Trophoblast cell (in vitro differentiated cells and primary cell): Measurements from ENCODE around the gene IFNE.
"Not testable (repeated sequence)": the region's sequence is repeated elsewhere in the genome, so short reads cannot be mapped to it uniquely, and the experiment has no call there.

Source experiments
- DNase-seq, 2 donors: peaks; one replicate each; pipeline ENCODE4 v3.0.0-alpha.2; 2016
- H2AFZ ChIP-seq: 2 replicates; pipeline ENCODE4 v1.6.1; 2013; ENCODE audit warnings: low read length, moderate library complexity, mild to moderate bottlenecking; ENCODE audit not compliant: insufficient read depth, poor library complexity
- H2AK5ac ChIP-seq: 2 replicates; pipeline ENCODE4 v1.6.1; 2013; ENCODE audit warnings: mild to moderate bottlenecking, low read length
- H2BK120ac ChIP-seq: 2 replicates; pipeline ENCODE4 v1.6.1; 2013; ENCODE audit warnings: low read length, mild to moderate bottlenecking, moderate library complexity; ENCODE audit not compliant: insufficient read depth, poor library complexity
- H2BK12ac ChIP-seq: 2 replicates; pipeline ENCODE4 v1.6.1; 2013; ENCODE audit warnings: mild to moderate bottlenecking, low read length, moderate library complexity
- H2BK5ac ChIP-seq: 2 replicates; pipeline ENCODE4 v1.6.1; 2013; ENCODE audit warnings: low read length, low read depth, moderate library complexity, mild to moderate bottlenecking; ENCODE audit not compliant: poor library complexity
- H3K14ac ChIP-seq: 2 replicates; pipeline ENCODE4 v1.6.1; 2013; ENCODE audit warnings: mild to moderate bottlenecking, low read length
- H3K18ac ChIP-seq: 2 replicates; pipeline ENCODE4 v1.6.1; 2013; ENCODE audit warnings: mild to moderate bottlenecking, low read length
- H3K23ac ChIP-seq: 2 replicates; pipeline ENCODE4 v1.6.1; 2013; ENCODE audit warnings: low read length
- H3K27ac ChIP-seq: 2 replicates; pipeline ENCODE4 v1.5.1; 2013; ENCODE audit warnings: low read depth, mild to moderate bottlenecking, inconsistent platforms, low read length, moderate library complexity
- H3K27me3 ChIP-seq: 2 replicates; pipeline ENCODE4 v1.6.1; 2013; ENCODE audit warnings: inconsistent platforms, mild to moderate bottlenecking, low read length, moderate library complexity; ENCODE audit not compliant: insufficient read depth
- H3K36me3 ChIP-seq, 2 experiments: 1 replicate in 1 of 2; 2 replicates in 1 of 2; pipeline ENCODE4 v1.6.1; 2013; ENCODE audit warnings: low read length in 2 of 2, mild to moderate bottlenecking in 2 of 2, moderate library complexity in 1 of 2; ENCODE audit not compliant: insufficient read depth in 2 of 2, control insufficient read depth in 1 of 2
- H3K4ac ChIP-seq: 2 replicates; pipeline ENCODE4 v1.6.1; 2013; ENCODE audit warnings: low read depth, mild to moderate bottlenecking, low read length, moderate library complexity
- H3K4me1 ChIP-seq, 2 experiments: 1 replicate in 1 of 2; 2 replicates in 1 of 2; pipeline ENCODE4 v1.6.1; 2013; ENCODE audit warnings: low read length in 2 of 2, mild to moderate bottlenecking in 2 of 2, moderate library complexity in 1 of 2; ENCODE audit not compliant: insufficient read depth in 2 of 2, control insufficient read depth in 1 of 2
- H3K4me2 ChIP-seq: 2 replicates; pipeline ENCODE4 v1.6.1; 2013; ENCODE audit warnings: inconsistent platforms, mild to moderate bottlenecking, low read length, moderate library complexity
- H3K4me3 ChIP-seq: 2 replicates; pipeline ENCODE4 v1.5.1; 2013; ENCODE audit warnings: mild to moderate bottlenecking, low read depth, low read length, inconsistent platforms
- H3K79me1 ChIP-seq: one replicate; pipeline ENCODE4 v1.6.1; 2013; ENCODE audit warnings: low read length
- H3K79me2 ChIP-seq: 2 replicates; pipeline ENCODE4 v1.6.1; 2013; ENCODE audit warnings: low read length, mild to moderate bottlenecking; ENCODE audit not compliant: control insufficient read depth, insufficient read depth, poor library complexity
- H3K9ac ChIP-seq: 2 replicates; pipeline ENCODE4 v1.6.1; 2013; ENCODE audit warnings: mild to moderate bottlenecking, low read length
- H3K9me3 ChIP-seq: 2 replicates; pipeline ENCODE4 v1.6.1; 2013; ENCODE audit warnings: low read depth, mild to moderate bottlenecking, control low read depth, inconsistent platforms, low read length; ENCODE audit not compliant: insufficient read depth
- H4K12ac ChIP-seq: 2 replicates; pipeline ENCODE4 v1.6.1; 2013; ENCODE audit warnings: low read depth, mild to moderate bottlenecking, low read length, moderate library complexity
- H4K8ac ChIP-seq: 2 replicates; pipeline ENCODE4 v1.6.1; 2013; ENCODE audit warnings: low read depth, mild to moderate bottlenecking, low read length, moderate library complexity
- H4K91ac ChIP-seq: one replicate; pipeline ENCODE4 v1.6.1; 2013; ENCODE audit warnings: low read depth, mild to moderate bottlenecking, low read length, moderate library complexity
- WGBS: extraction: QIAGEN DNeasy Blood & Tissue Kit; methylation state at CpG from one replicate; pipeline ENCODE4 v1.1.7; 2013; ENCODE audit warnings: missing lambda C conversion rate; ENCODE audit not compliant: insufficient read length, insufficient coverage; ENCODE audit errors: extremely low coverage; 5-methylcytosine and 5-hydroxymethylcytosine counted together

The IFNE gene

GRCh38 chr9:21450733-21451394 is 31.2 kb downstream of the IFNE start:
- H4K8ac ChIP-seq, result no peak overlapping the region
- no peak overlapping the region for H3K4me2 ChIP-seq
- H2BK120ac ChIP-seq, result no peak overlapping the region
- H2AFZ ChIP-seq, result no peak overlapping the region
- H2BK5ac ChIP-seq, result peak overlapping the region; percentile 78
- DNase-seq, result peak; percentile 60 to 83
- H3K79me2 ChIP-seq, result no peaks in the 10 kb centered on the region
- H3K4me3 ChIP-seq, result no peak overlapping the region
- H3K4ac ChIP-seq, result no peak overlapping the region
- H3K27ac ChIP-seq, result peak overlapping the region; percentile 59
- H3K23ac ChIP-seq, result no peak overlapping the region
- H3K79me1 ChIP-seq, result peaks cover 8% of the 10 kb centered on the region
- H3K27me3 ChIP-seq, result no peaks in the 10 kb centered on the region
- H3K14ac ChIP-seq, result no peak overlapping the region
- H2BK12ac ChIP-seq, result no peak overlapping the region
- H3K9ac ChIP-seq, result no peak overlapping the region
- peaks cover 8 to 13% of the 10 kb centered on the region in 2 experiments for H3K4me1 ChIP-seq
- no peaks in the 10 kb centered on the region for H3K9me3 ChIP-seq
- no peak overlapping the region for H4K12ac ChIP-seq
- H2AK5ac ChIP-seq, result no peak overlapping the region
- no peak overlapping the region for H3K18ac ChIP-seq
- no peaks in the 10 kb centered on the region for H3K36me3 ChIP-seq
- H4K91ac ChIP-seq, result no peak overlapping the region
- WGBS, result no CpG with 5 or more reads among the region's 4 CpGs

- no CpG with 5 or more reads among the region's 5 CpGs for WGBS
- Histone ChIP-seq H3K4me1 (peaks cover 8 to 13% of the 10 kb centered on the region in 2 experiments), H2BK120ac (peak overlapping the region; percentile 6), H3K14ac (peak overlapping the region; percentile 2), H2BK12ac (peak overlapping the region; percentile 19), H4K91ac (peak overlapping the region; percentile 60)
- not testable (repeated sequence) for H3K36me3 ChIP-seq, H3K4me3 ChIP-seq, H3K9me3 ChIP-seq, H4K8ac ChIP-seq, H3K23ac ChIP-seq, H3K27me3 ChIP-seq, H3K4me2 ChIP-seq, H3K4ac ChIP-seq, H3K27ac ChIP-seq, H2AFZ ChIP-seq, H2BK5ac ChIP-seq, H2AK5ac ChIP-seq, H4K12ac ChIP-seq, H3K9ac ChIP-seq, H3K18ac ChIP-seq, H3K79me2 ChIP-seq, H3K79me1 ChIP-seq
- peak in 1 of 2 donors; percentile 25 for DNase-seq
Measured at GRCh38 chr9:21449312-21449711, 32.8 kb downstream of the IFNE start.

GRCh38 chr9:21443849-21444625 is 38.1 kb downstream of the IFNE start:
- no CpG with 5 or more reads among the region's 4 CpGs for WGBS
- Histone ChIP-seq H4K8ac (no peak overlapping the region), H3K23ac (no peak overlapping the region), H2BK5ac (no peak overlapping the region), H3K4me1 (no peaks in the 10 kb centered on the region), H3K27ac (no peak overlapping the region), H3K79me1 (no peaks in the 10 kb centered on the region), H3K14ac (no peak overlapping the region), H4K12ac (no peak overlapping the region), H3K4me2 (no peak overlapping the region), H3K4ac (no peak overlapping the region), H4K91ac (no peak overlapping the region), H3K9me3 (no peaks in the 10 kb centered on the region), H2AFZ (no peak overlapping the region), H3K79me2 (no peaks in the 10 kb centered on the region), H2BK120ac (no peak overlapping the region), H3K18ac (no peak overlapping the region), H3K9ac (no peak overlapping the region), H3K36me3 (no peaks in the 10 kb centered on the region), H2AK5ac (no peak overlapping the region), H3K27me3 (no peaks in the 10 kb centered on the region), H2BK12ac (no peak overlapping the region), H3K4me3 (no peak overlapping the region)
- no peak for DNase-seq

DNA sequence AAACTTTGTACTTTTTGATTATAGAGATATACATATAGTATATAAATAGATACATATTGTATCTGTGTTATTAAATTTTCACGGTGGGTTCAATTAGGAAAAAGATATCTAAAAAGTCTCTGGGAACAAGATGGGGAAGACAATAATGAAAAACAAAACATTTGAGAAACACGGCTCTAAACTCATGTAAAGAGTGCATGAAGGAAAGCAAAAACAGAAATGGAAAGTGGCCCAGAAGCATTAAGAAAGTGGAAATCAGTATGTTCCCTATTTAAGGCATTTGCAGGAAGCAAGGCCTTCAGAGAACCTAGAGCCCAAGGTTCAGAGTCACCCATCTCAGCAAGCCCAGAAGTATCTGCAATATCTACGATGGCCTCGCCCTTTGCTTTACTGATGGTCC is 42.0 kb downstream of the IFNE start, which contains the start of gene IFNA1:
Gene IFNA1 (plus strand): TSS at position 301 of the 400 bp plus-strand sequence. CDS start 69 bp downstream, at position 370.
- no peaks in the 10 kb centered on the region for H3K79me1 ChIP-seq
- H3K27me3 ChIP-seq, result no peaks in the 10 kb centered on the region
- H3K4me2 ChIP-seq, result no peak within 1 kb of the TSS
- no peak within 1 kb of the TSS for H3K4ac ChIP-seq
- no peak within 1 kb of the TSS for H3K18ac ChIP-seq
- no peak within 1 kb of the TSS for H2AFZ ChIP-seq
- no peak within 1 kb of the TSS for H3K27ac ChIP-seq
- H3K14ac ChIP-seq, result no peak within 1 kb of the TSS
- H4K8ac ChIP-seq, result no peak within 1 kb of the TSS
- no peaks in the 10 kb centered on the region for H3K9me3 ChIP-seq
- H3K36me3 ChIP-seq, result no peaks in the 10 kb centered on the region
- no CpG with 5 or more reads among the region's 4 CpGs for WGBS
- H3K79me2 ChIP-seq, result no peaks in the 10 kb centered on the region
- no peak within 1 kb of the TSS for H4K91ac ChIP-seq
- no peak for DNase-seq
- H3K4me1 ChIP-seq, result peaks cover 0 to 3% of the 10 kb centered on the region in 2 experiments
- H2AK5ac ChIP-seq, result no peak within 1 kb of the TSS
- no peak within 1 kb of the TSS for H2BK12ac ChIP-seq
- H3K9ac ChIP-seq, result no peak within 1 kb of the TSS
- no peak within 1 kb of the TSS for H2BK120ac ChIP-seq
- H4K12ac ChIP-seq, result no peak within 1 kb of the TSS
- H3K4me3 ChIP-seq, result no peak within 1 kb of the TSS
- H2BK5ac ChIP-seq, result no peak within 1 kb of the TSS
- no peak within 1 kb of the TSS for H3K23ac ChIP-seq
